ENCODE data around the gene EFEMP2. TPM values are rescaled to one million over a fixed set of nuclear protein-coding genes. Genes with fewer than 3 reads are reported as not detected.

The EFEMP2 gene
- total RNA-seq, 1 experiment from 2014 or later = 23.7 TPM

DNA sequence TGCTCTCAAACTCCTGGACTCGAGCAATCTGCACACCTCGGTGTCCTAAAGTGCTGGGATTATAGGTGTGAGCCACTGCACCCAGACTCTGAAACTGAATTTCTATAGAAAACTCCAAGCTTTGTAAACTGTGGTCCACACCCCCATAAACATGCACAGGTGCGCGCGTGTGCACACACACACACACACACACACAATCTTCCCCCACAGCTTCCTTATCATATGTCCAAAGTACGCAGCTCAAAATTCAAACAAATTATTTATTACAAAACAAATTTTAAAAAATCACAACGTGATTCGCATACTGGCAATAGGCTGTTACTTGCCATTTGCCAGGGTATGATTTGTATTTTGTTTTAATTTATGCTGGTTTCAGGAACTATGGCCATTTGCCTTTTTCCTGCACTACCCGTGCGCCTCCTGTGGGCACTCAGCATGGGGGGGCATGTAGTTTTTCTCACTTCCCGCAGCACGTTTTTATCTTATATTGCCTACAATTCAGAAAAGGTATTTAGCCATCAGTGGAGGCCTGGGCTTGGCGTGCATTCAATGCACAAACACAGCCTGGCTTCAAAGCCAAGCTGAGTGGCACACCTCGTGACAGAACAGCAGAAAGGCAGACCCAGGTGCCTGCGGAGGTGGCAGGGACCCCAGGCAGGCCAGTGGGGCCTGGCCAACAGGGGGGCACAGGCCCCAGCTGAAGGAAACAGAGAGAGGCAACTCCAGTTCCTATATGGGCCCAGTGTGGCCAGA, 49.6 kb downstream of the EFEMP2 start:
- BruUV-seq (replicated peaks) = no TSS peak
- Histone ChIP-seq H3K4me1 (ENCODE audit: control insufficient read depth, insufficient read depth, low read length) (no peaks in the 10 kb centered on the region), H3K36me3 (ENCODE audit: control insufficient read depth, insufficient read depth, low read length) (no peaks in the 10 kb centered on the region), H3K4me3 (ENCODE audit: low read depth in 2 of 2, low read length in 2 of 2) (no peak overlapping the region), H3K9me3 (ENCODE audit: control insufficient read depth, insufficient read depth, low read depth, low read length) (no peaks in the 10 kb centered on the region), H3K27ac (ENCODE audit: low read length) (no peak overlapping the region), H3K27me3 (ENCODE audit: control insufficient read depth, insufficient read depth, low read length) (no peaks in the 10 kb centered on the region)
- TF ChIP-seq, protein P1, sequence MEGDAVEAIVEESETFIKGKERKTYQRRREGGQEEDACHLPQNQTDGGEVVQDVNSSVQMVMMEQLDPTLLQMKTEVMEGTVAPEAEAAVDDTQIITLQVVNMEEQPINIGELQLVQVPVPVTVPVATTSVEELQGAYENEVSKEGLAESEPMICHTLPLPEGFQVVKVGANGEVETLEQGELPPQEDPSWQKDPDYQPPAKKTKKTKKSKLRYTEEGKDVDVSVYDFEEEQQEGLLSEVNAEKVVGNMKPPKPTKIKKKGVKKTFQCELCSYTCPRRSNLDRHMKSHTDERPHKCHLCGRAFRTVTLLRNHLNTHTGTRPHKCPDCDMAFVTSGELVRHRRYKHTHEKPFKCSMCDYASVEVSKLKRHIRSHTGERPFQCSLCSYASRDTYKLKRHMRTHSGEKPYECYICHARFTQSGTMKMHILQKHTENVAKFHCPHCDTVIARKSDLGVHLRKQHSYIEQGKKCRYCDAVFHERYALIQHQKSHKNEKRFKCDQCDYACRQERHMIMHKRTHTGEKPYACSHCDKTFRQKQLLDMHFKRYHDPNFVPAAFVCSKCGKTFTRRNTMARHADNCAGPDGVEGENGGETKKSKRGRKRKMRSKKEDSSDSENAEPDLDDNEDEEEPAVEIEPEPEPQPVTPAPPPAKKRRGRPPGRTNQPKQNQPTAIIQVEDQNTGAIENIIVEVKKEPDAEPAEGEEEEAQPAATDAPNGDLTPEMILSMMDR (IDR thresholded peaks at IDR 0.05) = no peak
- no peak for TF ChIP-seq SIN3A (IDR thresholded peaks at IDR 0.05; ENCODE audit: borderline replicate concordance, insufficient read depth, low read depth, low read length)
- no peak for TF ChIP-seq POLR2AphosphoS5 (IDR thresholded peaks at IDR 0.05; ENCODE audit: low read depth, low read length)
- TF ChIP-seq TCF7L2 (IDR thresholded peaks at IDR 0.05; ENCODE audit: low read depth, low read length) = no peak
- TF ChIP-seq, protein P2, sequence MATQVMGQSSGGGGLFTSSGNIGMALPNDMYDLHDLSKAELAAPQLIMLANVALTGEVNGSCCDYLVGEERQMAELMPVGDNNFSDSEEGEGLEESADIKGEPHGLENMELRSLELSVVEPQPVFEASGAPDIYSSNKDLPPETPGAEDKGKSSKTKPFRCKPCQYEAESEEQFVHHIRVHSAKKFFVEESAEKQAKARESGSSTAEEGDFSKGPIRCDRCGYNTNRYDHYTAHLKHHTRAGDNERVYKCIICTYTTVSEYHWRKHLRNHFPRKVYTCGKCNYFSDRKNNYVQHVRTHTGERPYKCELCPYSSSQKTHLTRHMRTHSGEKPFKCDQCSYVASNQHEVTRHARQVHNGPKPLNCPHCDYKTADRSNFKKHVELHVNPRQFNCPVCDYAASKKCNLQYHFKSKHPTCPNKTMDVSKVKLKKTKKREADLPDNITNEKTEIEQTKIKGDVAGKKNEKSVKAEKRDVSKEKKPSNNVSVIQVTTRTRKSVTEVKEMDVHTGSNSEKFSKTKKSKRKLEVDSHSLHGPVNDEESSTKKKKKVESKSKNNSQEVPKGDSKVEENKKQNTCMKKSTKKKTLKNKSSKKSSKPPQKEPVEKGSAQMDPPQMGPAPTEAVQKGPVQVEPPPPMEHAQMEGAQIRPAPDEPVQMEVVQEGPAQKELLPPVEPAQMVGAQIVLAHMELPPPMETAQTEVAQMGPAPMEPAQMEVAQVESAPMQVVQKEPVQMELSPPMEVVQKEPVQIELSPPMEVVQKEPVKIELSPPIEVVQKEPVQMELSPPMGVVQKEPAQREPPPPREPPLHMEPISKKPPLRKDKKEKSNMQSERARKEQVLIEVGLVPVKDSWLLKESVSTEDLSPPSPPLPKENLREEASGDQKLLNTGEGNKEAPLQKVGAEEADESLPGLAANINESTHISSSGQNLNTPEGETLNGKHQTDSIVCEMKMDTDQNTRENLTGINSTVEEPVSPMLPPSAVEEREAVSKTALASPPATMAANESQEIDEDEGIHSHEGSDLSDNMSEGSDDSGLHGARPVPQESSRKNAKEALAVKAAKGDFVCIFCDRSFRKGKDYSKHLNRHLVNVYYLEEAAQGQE (IDR thresholded peaks at IDR 0.05; ENCODE audit: insufficient read depth in 1 of 2, low read depth in 2 of 2, low read length in 1 of 2) = no peak
- no peak for DNase-seq (ENCODE audit: low read depth, low spot score)
- POLR2A ChIA-PET = no interaction called here
- in situ Hi-C loops (cut with HindIII; ENCODE audit: low pct_unique_long_range_greater_than_20kb, low sequenced_read_pairs) (no loop called here), intact Hi-C loops (cut with micrococcal nuclease; ENCODE audit: unreplicated experiment) (no loop called here)
- CTCF ChIA-PET = no interaction called here
- ATAC-seq = no peak

DNA sequence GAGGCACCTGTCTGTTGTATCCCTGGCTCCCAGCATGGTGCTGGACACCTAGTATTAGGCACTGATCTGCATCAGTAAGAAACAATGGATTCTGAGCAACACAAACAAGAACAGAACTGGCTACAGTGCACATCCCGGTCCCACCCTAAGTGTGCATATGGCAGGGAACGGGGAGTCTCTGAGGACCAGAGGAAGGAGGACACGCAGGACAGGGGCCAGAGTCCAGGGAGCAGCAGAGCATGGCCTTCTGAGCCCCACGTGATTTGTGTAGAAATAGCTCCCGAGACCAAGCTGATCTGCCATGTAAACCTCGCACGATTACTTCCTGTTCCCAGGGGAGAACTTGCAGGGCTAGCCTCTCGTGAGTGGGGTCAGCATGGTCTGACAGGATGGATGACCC, 51.5 kb downstream of the EFEMP2 start:
- H3K27ac ChIP-seq (ENCODE audit: low read length) = no peak overlapping the region
- no peak for DNase-seq (ENCODE audit: low read depth, low spot score)
- H3K4me1 ChIP-seq (ENCODE audit: control insufficient read depth, insufficient read depth, low read length) = 0 out of 2 replicates have a peak, but pooled peaks cover 3% of the 10 kb centered on the region
- TF ChIP-seq, protein P1 (IDR thresholded peaks at IDR 0.05) = no peak
- no peak for TF ChIP-seq SIN3A (IDR thresholded peaks at IDR 0.05; ENCODE audit: borderline replicate concordance, insufficient read depth, low read depth, low read length)
- TF ChIP-seq, protein P2 (IDR thresholded peaks at IDR 0.05; ENCODE audit: insufficient read depth in 1 of 2, low read depth in 2 of 2, low read length in 1 of 2) = no peak
- no peak for TF ChIP-seq POLR2AphosphoS5 (IDR thresholded peaks at IDR 0.05; ENCODE audit: low read depth, low read length)
- no peak for TF ChIP-seq TCF7L2 (IDR thresholded peaks at IDR 0.05; ENCODE audit: low read depth, low read length)
- H3K9me3 ChIP-seq (ENCODE audit: control insufficient read depth, insufficient read depth, low read depth, low read length) = no peaks in the 10 kb centered on the region
- intact Hi-C loops (cut with micrococcal nuclease; ENCODE audit: unreplicated experiment) (no loop called here), in situ Hi-C loops (cut with HindIII; ENCODE audit: low pct_unique_long_range_greater_than_20kb, low sequenced_read_pairs) (no loop called here)
- no peak overlapping the region for H3K4me3 ChIP-seq (ENCODE audit: low read depth in 2 of 2, low read length in 2 of 2)
- no peaks in the 10 kb centered on the region for H3K36me3 ChIP-seq (ENCODE audit: control insufficient read depth, insufficient read depth, low read length)
- no peak for ATAC-seq
- BruUV-seq (replicated peaks) = no TSS peak
- POLR2A ChIA-PET = no interaction called here
- H3K27me3 ChIP-seq (ENCODE audit: control insufficient read depth, insufficient read depth, low read length) = no peaks in the 10 kb centered on the region
- CTCF ChIA-PET = no interaction called here

Data from Panc1 (cell line).